Measurements from ENCODE around the gene GLO1.
A peak's percentile ranks its signal among the peaks of the same experiment; 100 is the strongest.

GLO1 gene

GRCh38 chr6:38671885-38672467, 31.0 kb downstream of the GLO1 start:
- TF ChIP-seq EZH2 (optimal IDR thresholded peaks at IDR 0.05; ENCODE audit: low read depth, low read length) = no peak
- TF ChIP-seq CTCF (IDR thresholded peaks at IDR 0.05; ENCODE audit: low read length) = peak; percentile 80
- no peak overlapping the region for H3K27ac ChIP-seq (ENCODE audit: low read length)
- peaks cover 12% of the 10 kb centered on the region for H3F3A ChIP-seq (ENCODE audit: insufficient read depth, low read length)
- H3K9ac ChIP-seq (ENCODE audit: low read length) = no peak overlapping the region
- H3K27me3 ChIP-seq (replicated peaks; ENCODE audit: insufficient read depth, low read length) = no peaks in the 10 kb centered on the region
- no peaks in the 10 kb centered on the region for H3K79me2 ChIP-seq (ENCODE audit: low read length)
- H3K4me3 ChIP-seq (ENCODE audit: low read length) = no peak overlapping the region
- no peaks in the 10 kb centered on the region for H3K9me2 ChIP-seq (replicated peaks; ENCODE audit: insufficient read depth, low read length)
- H4K20me1 ChIP-seq (ENCODE audit: insufficient read depth, low read length) = no peaks in the 10 kb centered on the region
- H3K4me1 ChIP-seq (ENCODE audit: low read length) = peaks cover 13% of the 10 kb centered on the region
- DNase-seq = peak; percentile 61
- H3K4me2 ChIP-seq (ENCODE audit: low read depth, low read length) = no peak overlapping the region
- H3K9me3 ChIP-seq (replicated peaks; ENCODE audit: insufficient read depth, low read length) = no peaks in the 10 kb centered on the region
- no peaks in the 10 kb centered on the region for H3K36me3 ChIP-seq (replicated peaks; ENCODE audit: insufficient read depth, low read length)
- no peak overlapping the region for H2AFZ ChIP-seq (ENCODE audit: low read length)

GRCh38 chr6:38658418-38659167, 44.4 kb downstream of the GLO1 start:
- H3K9me3 ChIP-seq (replicated peaks; ENCODE audit: insufficient read depth, low read length) = no peaks in the 10 kb centered on the region
- H4K20me1 ChIP-seq (ENCODE audit: insufficient read depth, low read length) = no peaks in the 10 kb centered on the region
- H3K9me2 ChIP-seq (replicated peaks; ENCODE audit: insufficient read depth, low read length) = no peaks in the 10 kb centered on the region
- H3K4me3 ChIP-seq (ENCODE audit: low read length) = no peak overlapping the region
- H3K4me1 ChIP-seq (ENCODE audit: low read length) = no peaks in the 10 kb centered on the region
- no peak overlapping the region for H3K4me2 ChIP-seq (ENCODE audit: low read depth, low read length)
- no peaks in the 10 kb centered on the region for H3K79me2 ChIP-seq (ENCODE audit: low read length)
- H2AFZ ChIP-seq (ENCODE audit: low read length) = no peak overlapping the region
- H3K27ac ChIP-seq (ENCODE audit: low read length) = no peak overlapping the region
- H3K9ac ChIP-seq (ENCODE audit: low read length) = no peak overlapping the region
- TF ChIP-seq EZH2 (optimal IDR thresholded peaks at IDR 0.05; ENCODE audit: low read depth, low read length) = no peak
- TF ChIP-seq CTCF (IDR thresholded peaks at IDR 0.05; ENCODE audit: low read length) = no peak
- TF ChIP-seq EZH2phosphoT487 (IDR thresholded peaks at IDR 0.05; ENCODE audit: low read length) = no peak
- no peaks in the 10 kb centered on the region for H3F3A ChIP-seq (ENCODE audit: insufficient read depth, low read length)
- DNase-seq = no peak
- H3K36me3 ChIP-seq (replicated peaks; ENCODE audit: insufficient read depth, low read length) = no peaks in the 10 kb centered on the region
- no peaks in the 10 kb centered on the region for H3K27me3 ChIP-seq (replicated peaks; ENCODE audit: insufficient read depth, low read length)

- no peaks in the 10 kb centered on the region for H3K79me2 ChIP-seq (ENCODE audit: low read length)
- H3K4me3 ChIP-seq (ENCODE audit: low read length) = no peak overlapping the region
- H3K4me1 ChIP-seq (ENCODE audit: low read length) = no peaks in the 10 kb centered on the region
- H3K4me2 ChIP-seq (ENCODE audit: low read depth, low read length) = no peak overlapping the region
- H2AFZ ChIP-seq (ENCODE audit: low read length) = no peak overlapping the region
- no peaks in the 10 kb centered on the region for H3K36me3 ChIP-seq (replicated peaks; ENCODE audit: insufficient read depth, low read length)
- TF ChIP-seq EZH2 (optimal IDR thresholded peaks at IDR 0.05; ENCODE audit: low read depth, low read length) (no peak), EZH2phosphoT487 (IDR thresholded peaks at IDR 0.05; ENCODE audit: low read length) (no peak), CTCF (IDR thresholded peaks at IDR 0.05; ENCODE audit: low read length) (no peak)
- H3K9me2 ChIP-seq (replicated peaks; ENCODE audit: insufficient read depth, low read length) = no peaks in the 10 kb centered on the region
- no peaks in the 10 kb centered on the region for H3K9me3 ChIP-seq (replicated peaks; ENCODE audit: insufficient read depth, low read length)
- no peak overlapping the region for H3K9ac ChIP-seq (ENCODE audit: low read length)
- H3K27me3 ChIP-seq (replicated peaks; ENCODE audit: insufficient read depth, low read length) = no peaks in the 10 kb centered on the region
- no peaks in the 10 kb centered on the region for H3F3A ChIP-seq (ENCODE audit: insufficient read depth, low read length)
- H3K27ac ChIP-seq (ENCODE audit: low read length) = no peak overlapping the region
- no peaks in the 10 kb centered on the region for H4K20me1 ChIP-seq (ENCODE audit: insufficient read depth, low read length)
- no peak for DNase-seq
Measured at GRCh38 chr6:38656896-38657295, 46.0 kb downstream of the GLO1 start.
